Measurements from ENCODE around the gene ABHD17C. TPM values are rescaled to one million over a fixed set of nuclear protein-coding genes. Genes with fewer than 3 reads are reported as not detected.

The ABHD17C gene
- total RNA-seq, 2 donors from 2014 or later: 92.1 to 152 TPM

- no peak overlapping the region for H3K27ac ChIP-seq
- no peaks in the 10 kb centered on the region for H3K9me3 ChIP-seq
- H3K4me3 ChIP-seq: peak overlapping the region; percentile 53
- H3K27me3 ChIP-seq: peaks cover 17% of the 10 kb centered on the region
- H3K9ac ChIP-seq (ENCODE audit: low read depth in 2 of 2, low read length in 2 of 2): no peak overlapping the region
- H3K4me1 ChIP-seq: peaks cover 11% of the 10 kb centered on the region
- no peaks in the 10 kb centered on the region for H3K36me3 ChIP-seq
- DNase-seq: peak; percentile 33
- no peak for TF ChIP-seq CTCF (IDR thresholded peaks at IDR 0.05)
- intact Hi-C loops (cut with DNase I): loop anchor here (2.0 to 10.0 kb wide), 4 partner anchors 165 to 323 kb away; no protein-coding TSS in a partner anchor
These were observed 84.7 kb downstream of the ABHD17C start for GRCh38 chr15:80779658-80780415.

GRCh38 chr15:80780416-80781221 is 85.5 kb downstream of the ABHD17C start:
- Histone ChIP-seq H3K4me3 (peak overlapping the region; percentile 53), H3K9me3 (no peaks in the 10 kb centered on the region), H3K27ac (no peak overlapping the region), H3K4me1 (peaks cover 11% of the 10 kb centered on the region), H3K36me3 (no peaks in the 10 kb centered on the region), H3K27me3 (peaks cover 17% of the 10 kb centered on the region), H3K9ac (ENCODE audit: low read depth in 2 of 2, low read length in 2 of 2) (no peak overlapping the region)
- intact Hi-C loops (cut with DNase I): no loop called here
- DNase-seq: peak; percentile 72
- no peak for TF ChIP-seq CTCF (IDR thresholded peaks at IDR 0.05)

GRCh38 chr15:80783260-80783659 is 88.2 kb downstream of the ABHD17C start:
- H3K4me3 ChIP-seq: no peak overlapping the region
- no peak overlapping the region for H3K9ac ChIP-seq (ENCODE audit: low read depth in 2 of 2, low read length in 2 of 2)
- TF ChIP-seq CTCF (IDR thresholded peaks at IDR 0.05): no peak
- H3K9me3 ChIP-seq: no peaks in the 10 kb centered on the region
- no peak overlapping the region for H3K27ac ChIP-seq
- intact Hi-C loops (cut with DNase I): no loop called here
- H3K27me3 ChIP-seq: peaks cover 17% of the 10 kb centered on the region
- H3K36me3 ChIP-seq: no peaks in the 10 kb centered on the region
- peaks cover 11% of the 10 kb centered on the region for H3K4me1 ChIP-seq
- DNase-seq: no peak

- Histone ChIP-seq H3K4me1 (no peaks in the 10 kb centered on the region), H3K4me3 (no peak overlapping the region), H3K36me3 (no peaks in the 10 kb centered on the region), H3K9ac (ENCODE audit: low read depth in 2 of 2, low read length in 2 of 2) (no peak overlapping the region), H3K27me3 (peaks cover 5% of the 10 kb centered on the region), H3K9me3 (no peaks in the 10 kb centered on the region), H3K27ac (no peak overlapping the region)
- intact Hi-C loops (cut with DNase I): no loop called here
- DNase-seq: no peak
- TF ChIP-seq CTCF (IDR thresholded peaks at IDR 0.05): no peak
These were observed 90.2 kb downstream of the ABHD17C start for GRCh38 chr15:80785335-80785734.

- no peak overlapping the region for H3K27ac ChIP-seq
- H3K9ac ChIP-seq (ENCODE audit: low read depth in 2 of 2, low read length in 2 of 2): no peak overlapping the region
- no peaks in the 10 kb centered on the region for H3K36me3 ChIP-seq
- no peak for TF ChIP-seq CTCF (IDR thresholded peaks at IDR 0.05)
- H3K4me3 ChIP-seq: no peak overlapping the region
- no peak for DNase-seq
- intact Hi-C loops (cut with DNase I): no loop called here
- no peaks in the 10 kb centered on the region for H3K9me3 ChIP-seq
- H3K4me1 ChIP-seq: no peaks in the 10 kb centered on the region
- H3K27me3 ChIP-seq: no peaks in the 10 kb centered on the region
These were observed 90.8 kb downstream of the ABHD17C start for GRCh38 chr15:80785811-80786354.

Data from colonic mucosa (tissue), 4 donors.